ENCODE measurements around the gene DDX25. TPM values are rescaled to one million over a fixed set of nuclear protein-coding genes. Genes with fewer than 3 reads are reported as not detected.

Gene DDX25
- total RNA-seq, 1 donor = not detected

- H3K4me3 ChIP-seq (ENCODE audit: low read depth, low read length) = no peak overlapping the region
- no peak for DNase-seq (ENCODE audit: low read depth)
- no peak for TF ChIP-seq CTCF (IDR thresholded peaks at IDR 0.05; ENCODE audit: insufficient read depth, low read depth, low read length)
Measured at GRCh38 chr11:125954123-125954944, 50.0 kb downstream of the DDX25 start.

DNA sequence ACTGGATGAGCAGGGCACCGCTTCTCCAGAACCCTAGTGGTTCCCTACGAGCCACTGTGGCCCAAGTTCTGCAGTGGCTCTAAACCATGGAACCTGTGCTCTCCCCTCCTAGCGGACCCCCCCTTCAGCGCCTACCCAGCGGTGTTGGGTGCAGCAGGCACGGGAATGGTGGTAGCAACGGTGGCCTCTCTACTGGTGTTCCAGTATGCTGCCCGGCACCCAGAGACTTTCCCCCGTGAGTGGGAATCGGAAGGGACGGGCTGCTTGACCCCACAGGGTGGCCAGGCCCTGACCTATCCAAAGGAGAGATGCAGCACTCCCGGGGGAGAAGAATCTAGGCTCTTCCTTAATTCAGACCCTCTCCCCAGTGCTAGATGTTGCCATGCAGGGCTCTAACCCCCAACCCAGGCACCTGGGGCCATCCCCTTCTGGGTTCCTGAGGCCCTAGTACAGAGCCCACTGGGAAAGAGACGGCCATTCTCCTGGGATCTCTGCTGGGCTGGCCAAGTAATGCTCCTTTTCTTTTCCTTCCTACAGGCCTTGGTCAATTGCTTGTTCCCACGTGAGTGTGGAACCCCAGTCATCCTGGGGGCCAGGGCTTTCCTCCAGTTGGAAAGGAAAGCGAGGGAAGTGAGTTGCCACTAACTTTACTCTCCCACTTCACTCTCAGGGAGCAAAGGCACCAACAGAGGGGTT is 50.8 kb downstream of the DDX25 start:
- no peak for DNase-seq (ENCODE audit: low read depth)
- no peak overlapping the region for H3K4me3 ChIP-seq (ENCODE audit: low read depth, low read length)
- no peak for TF ChIP-seq CTCF (IDR thresholded peaks at IDR 0.05; ENCODE audit: insufficient read depth, low read depth, low read length)

DNA sequence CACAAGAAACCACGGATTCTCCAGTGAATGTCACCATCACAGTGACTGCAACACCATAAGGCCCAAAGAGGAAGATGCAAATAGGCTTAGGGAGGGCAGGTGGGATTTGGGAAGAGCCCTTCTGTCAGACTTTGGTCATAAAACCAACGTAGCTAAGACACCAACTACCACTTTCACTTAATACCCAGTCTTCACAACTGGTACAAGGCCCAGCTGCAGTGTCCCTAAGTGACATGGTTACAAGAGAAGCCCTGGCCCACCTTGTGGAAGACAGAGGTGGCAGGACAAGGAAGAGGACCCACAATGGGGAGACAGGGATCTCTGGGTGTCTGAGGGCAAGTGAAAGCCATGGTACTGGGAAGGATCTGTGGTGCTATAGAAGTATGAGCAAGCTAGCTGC is 51.5 kb downstream of the DDX25 start:
- no peak overlapping the region for H3K4me3 ChIP-seq (ENCODE audit: low read depth, low read length)
- no peak for DNase-seq (ENCODE audit: low read depth)
- TF ChIP-seq CTCF (IDR thresholded peaks at IDR 0.05; ENCODE audit: insufficient read depth, low read depth, low read length) = no peak

DNA sequence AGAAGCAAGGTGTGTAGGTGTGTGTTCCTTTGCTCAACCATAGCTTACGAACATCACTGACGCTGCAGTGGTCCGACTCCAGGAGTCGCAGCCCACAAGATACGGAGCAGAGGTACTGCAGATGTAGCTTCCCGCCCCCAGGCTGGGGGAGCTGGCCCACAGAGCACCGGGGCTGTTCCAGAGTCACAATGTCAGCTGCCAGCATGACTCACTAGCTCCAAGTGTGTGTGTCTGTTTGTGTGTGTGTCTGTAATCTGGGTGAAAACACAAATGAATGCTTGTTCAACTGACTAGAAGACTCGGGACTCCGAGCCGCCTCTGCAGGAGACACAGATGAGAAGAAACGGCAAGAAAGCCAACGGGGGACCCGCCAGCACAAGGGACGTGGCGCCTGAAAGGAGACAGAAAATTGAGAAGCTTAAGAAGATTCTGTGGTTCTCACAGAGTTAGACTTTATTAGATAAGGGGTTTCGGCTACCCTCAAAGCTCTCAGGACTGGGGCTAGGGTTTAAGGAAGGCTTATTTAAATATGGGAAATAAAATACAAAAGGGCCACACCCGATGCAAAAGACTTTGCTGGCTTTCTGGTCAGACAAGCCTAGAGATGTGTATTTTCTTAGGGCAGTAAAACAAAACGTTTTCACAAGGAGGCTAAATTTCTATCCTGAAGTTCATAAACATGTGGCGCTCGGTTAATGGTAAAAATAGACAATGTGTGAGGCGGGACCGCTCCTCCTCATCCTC is 52.3 kb downstream of the DDX25 start:
- no peak overlapping the region for H3K4me3 ChIP-seq (ENCODE audit: low read depth, low read length)
- peak; percentile 13 for DNase-seq (ENCODE audit: low read depth)
- TF ChIP-seq CTCF (IDR thresholded peaks at IDR 0.05; ENCODE audit: insufficient read depth, low read depth, low read length) = no peak

GRCh38 chr11:125957618-125958332 is 53.5 kb downstream of the DDX25 start:
- no peak for TF ChIP-seq CTCF (IDR thresholded peaks at IDR 0.05; ENCODE audit: insufficient read depth, low read depth, low read length)
- DNase-seq (ENCODE audit: low read depth) = no peak
- H3K4me3 ChIP-seq (ENCODE audit: low read depth, low read length) = no peak overlapping the region

DNA sequence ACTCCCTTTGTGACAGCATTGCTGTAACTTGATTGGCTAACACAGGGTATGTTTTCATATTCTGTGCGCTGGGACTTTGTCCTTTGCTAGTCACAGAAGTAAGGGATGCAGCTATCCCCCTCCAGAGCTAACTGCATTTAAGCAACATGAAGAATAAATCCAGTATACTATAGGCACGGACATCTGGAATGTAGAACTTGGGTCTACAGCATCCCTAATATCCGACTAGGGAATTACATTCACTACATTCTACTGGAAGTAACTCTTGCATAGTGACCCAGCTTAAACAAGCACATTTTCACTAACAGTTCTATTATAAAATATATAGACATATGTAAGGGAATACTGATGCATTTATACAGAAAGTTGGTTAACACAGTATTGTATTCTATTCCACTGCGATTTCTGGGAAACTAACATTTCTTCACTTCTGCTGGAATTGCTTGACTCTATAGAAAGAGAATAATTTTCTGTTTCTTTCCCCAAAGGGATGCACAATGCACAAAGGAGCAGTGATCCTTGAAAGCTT is 54.6 kb downstream of the DDX25 start:
- TF ChIP-seq CTCF (IDR thresholded peaks at IDR 0.05; ENCODE audit: insufficient read depth, low read depth, low read length) = no peak
- no peak for DNase-seq (ENCODE audit: low read depth)
- H3K4me3 ChIP-seq (ENCODE audit: low read depth, low read length) = no peak overlapping the region
